GM18507 (cell line): ENCODE measurements around the gene CNTFR.

ENCODE experiments used
- DNase-seq: peaks from one replicate; pipeline ENCODE4 v3.0.0; 2011; ENCODE audit warnings: low read depth; ENCODE audit not compliant: insufficient read length; ENCODE audit errors: extremely low spot score
- FAIRE-seq: peaks from 2 replicates; lab custom pipeline; 2011; peaks lifted over from hg19 to GRCh38; lab: Jason Lieb, UNC

The CNTFR gene

GRCh38 chr9:34518110-34518616 lies 71.4 kb downstream of the CNTFR start:
- FAIRE-seq (no peak), DNase-seq (no peak)

GRCh38 chr9:34517185-34517584 lies 72.3 kb downstream of the CNTFR start:
- DNase-seq (no peak), FAIRE-seq (no peak)

- FAIRE-seq (no peak), DNase-seq (no peak)
Measured at GRCh38 chr9:34515959-34516358, 73.6 kb downstream of the CNTFR start.

GRCh38 chr9:34514816-34515215 lies 74.7 kb downstream of the CNTFR start:
- FAIRE-seq (no peak), DNase-seq (no peak)

- DNase-seq (no peak), FAIRE-seq (no peak)
Measured at GRCh38 chr9:34514401-34514800, 75.1 kb downstream of the CNTFR start.

- DNase-seq: no peak
- no peak for FAIRE-seq
Measured at GRCh38 chr9:34513567-34514214, 75.8 kb downstream of the CNTFR start.

GRCh38 chr9:34512131-34513078 lies 77.1 kb downstream of the CNTFR start:
- FAIRE-seq: no peak

GRCh38 chr9:34510497-34511468 lies 78.7 kb downstream of the CNTFR start:
- DNase-seq (no peak), FAIRE-seq (no peak)

More at GRCh38 chr9:34512131-34513078, 77.1 kb downstream of the CNTFR start:
- DNase-seq: no peak

- FAIRE-seq (no peak), DNase-seq (no peak)
Measured at GRCh38 chr9:34508951-34509350, 80.6 kb downstream of the CNTFR start.

GRCh38 chr9:34508463-34508862 lies 81.1 kb downstream of the CNTFR start:
- no peak for FAIRE-seq
- no peak for DNase-seq

GRCh38 chr9:34507966-34508365 lies 81.6 kb downstream of the CNTFR start:
- FAIRE-seq: no peak

GRCh38 chr9:34507556-34507955 lies 82.0 kb downstream of the CNTFR start:
- DNase-seq (no peak), FAIRE-seq (no peak)

More at GRCh38 chr9:34507966-34508365, 81.6 kb downstream of the CNTFR start:
- DNase-seq: no peak

GRCh38 chr9:34506623-34507022 lies 82.9 kb downstream of the CNTFR start:
- DNase-seq (no peak), FAIRE-seq (no peak)

- DNase-seq (no peak), FAIRE-seq (no peak)
Measured at GRCh38 chr9:34505370-34506120, 84.0 kb downstream of the CNTFR start.

GRCh38 chr9:34503406-34503805 lies 86.1 kb downstream of the CNTFR start:
- FAIRE-seq: no peak

GRCh38 chr9:34502891-34503290 lies 86.6 kb downstream of the CNTFR start:
- DNase-seq (no peak), FAIRE-seq (no peak)

More at GRCh38 chr9:34503406-34503805, 86.1 kb downstream of the CNTFR start:
- DNase-seq: no peak

GRCh38 chr9:34502471-34502870 lies 87.1 kb downstream of the CNTFR start:
- no peak for FAIRE-seq

GRCh38 chr9:34501889-34502425 lies 87.6 kb downstream of the CNTFR start:
- FAIRE-seq (no peak), DNase-seq (no peak)

More at GRCh38 chr9:34502471-34502870, 87.1 kb downstream of the CNTFR start:
- DNase-seq: no peak
